ACC112 (cell line): Measurements from ENCODE around the gene SLMAP.

Experiments
- H2AFZ ChIP-seq: fragments of 200-600 bp; sonication (generic); one replicate; pipeline ENCODE4 v1.6.0; 2017; ENCODE audit warnings: antibody characterized with exemption, low read length; ENCODE audit not compliant: unreplicated experiment
- H3K27ac ChIP-seq: fragments of 200-600 bp; sonication (generic); 2 replicates; pipeline ENCODE4 v1.5.1; 2014; ENCODE audit warnings: low read depth, mild to moderate bottlenecking, antibody characterized with exemption, low read length, moderate library complexity
- H3K27me3 ChIP-seq: fragments of 200-600 bp; sonication (generic); 2 replicates; pipeline ENCODE4 v1.6.1; 2014; ENCODE audit warnings: mild to moderate bottlenecking, antibody characterized with exemption, low read length, moderate library complexity, mixed read lengths; ENCODE audit not compliant: insufficient read depth
- H3K36me3 ChIP-seq: fragments of 200-600 bp; sonication (generic); 2 replicates; pipeline ENCODE4 v1.6.1; 2016; ENCODE audit warnings: mild to moderate bottlenecking, antibody characterized with exemption, low read length, moderate library complexity, mixed read lengths; ENCODE audit not compliant: insufficient read depth
- H3K4me1 ChIP-seq: fragments of 200-600 bp; sonication (generic); one replicate; pipeline ENCODE4 v1.6.1; 2016; ENCODE audit warnings: low read length, mixed read lengths; ENCODE audit not compliant: insufficient read depth, unreplicated experiment, control insufficient read depth
- H3K4me3 ChIP-seq: fragments of 200-600 bp; sonication (generic); 2 replicates; pipeline ENCODE4 v1.5.1; 2014; ENCODE audit warnings: mild to moderate bottlenecking, low read depth, low read length
- H3K79me2 ChIP-seq: fragments of 200-600 bp; sonication (generic); one replicate; pipeline ENCODE4 v1.6.0; 2016; ENCODE audit warnings: low read length; ENCODE audit not compliant: control insufficient read depth, unreplicated experiment, insufficient read depth

SLMAP gene

GRCh38 chr3:57971975-57972374 lies 215.9 kb downstream of the SLMAP start:
- Histone ChIP-seq H3K36me3 (no peaks in the 10 kb centered on the region), H3K27ac (no peak overlapping the region), H3K27me3 (no peaks in the 10 kb centered on the region), H3K79me2 (no peaks in the 10 kb centered on the region), H2AFZ (no peak overlapping the region), H3K4me1 (peaks cover 41% of the 10 kb centered on the region), H3K4me3 (no peak overlapping the region)

DNA sequence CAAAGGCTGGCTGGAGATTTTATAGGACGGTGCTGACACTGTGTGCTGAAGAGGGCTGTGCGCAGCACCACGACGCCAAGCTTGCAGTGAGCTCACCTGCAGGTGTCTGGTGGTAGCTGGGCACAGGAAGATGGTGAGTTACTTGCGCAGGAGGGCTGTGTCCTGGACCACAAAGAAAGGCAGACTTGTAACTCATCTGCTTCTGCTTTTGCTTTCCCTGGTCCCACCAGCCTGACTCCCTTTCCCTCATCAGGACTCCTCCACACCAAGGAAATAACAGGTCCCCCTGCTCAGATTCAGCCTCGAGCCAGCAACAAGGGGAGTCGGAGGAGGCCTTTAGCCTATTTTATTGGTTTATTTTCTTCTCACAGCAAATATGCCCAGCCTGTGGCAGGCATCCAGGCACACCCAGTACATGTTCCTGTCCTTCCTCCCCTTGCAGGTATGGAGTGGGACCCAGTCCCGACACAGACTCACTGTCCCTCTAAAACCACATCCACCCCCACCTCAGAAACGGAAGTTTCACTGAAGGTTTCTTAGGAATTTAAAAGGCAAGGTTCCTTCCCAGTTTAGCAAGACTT lies 216.5 kb downstream of the SLMAP start:
- Histone ChIP-seq H3K27me3 (no peaks in the 10 kb centered on the region), H3K4me1 (peaks cover 41% of the 10 kb centered on the region), H3K36me3 (no peaks in the 10 kb centered on the region), H3K27ac (no peak overlapping the region), H2AFZ (no peak overlapping the region), H3K79me2 (no peaks in the 10 kb centered on the region), H3K4me3 (no peak overlapping the region)

DNA sequence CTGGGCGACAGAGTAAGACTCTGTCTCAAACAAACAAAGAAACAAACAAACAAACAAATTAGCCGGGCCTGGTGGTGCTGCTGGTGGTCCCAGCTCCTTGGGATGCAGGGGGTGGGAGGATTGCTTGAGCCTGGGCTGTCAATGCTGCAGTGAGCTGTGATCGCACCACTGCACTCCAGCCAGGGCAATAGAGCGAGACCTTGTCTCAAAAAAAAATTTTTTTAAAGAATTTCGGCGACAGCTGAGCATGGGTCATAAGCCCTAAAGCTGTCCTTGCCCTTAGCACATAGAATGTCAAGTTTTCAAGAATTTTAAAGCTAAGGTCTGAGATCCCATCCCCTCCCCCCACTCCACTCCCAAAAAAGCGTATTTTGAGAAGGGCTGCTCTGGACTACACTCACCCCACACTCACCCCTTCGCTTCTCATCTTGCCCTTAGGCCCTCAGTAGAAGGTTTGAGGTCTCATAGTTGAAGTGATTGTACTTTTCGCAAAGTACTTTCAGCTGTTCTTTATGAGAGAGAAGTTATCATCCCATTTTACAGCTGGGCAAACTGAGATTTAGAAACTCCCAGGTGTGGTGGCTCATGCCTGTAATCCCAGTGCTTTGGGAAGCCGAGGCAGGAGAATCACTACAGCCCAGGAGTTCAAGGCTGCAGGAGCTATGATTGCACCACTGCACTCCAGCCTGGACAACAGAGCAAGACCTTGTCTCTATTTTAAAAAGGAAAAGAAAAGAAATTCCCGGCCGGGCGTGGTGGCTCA lies 217.8 kb downstream of the SLMAP start:
- no peak overlapping the region for H3K27ac ChIP-seq
- no peak overlapping the region for H3K4me3 ChIP-seq
- peaks cover 53% of the 10 kb centered on the region for H3K4me1 ChIP-seq
- no peak overlapping the region for H2AFZ ChIP-seq
- H3K79me2 ChIP-seq, result no peaks in the 10 kb centered on the region
- no peaks in the 10 kb centered on the region for H3K27me3 ChIP-seq
- no peaks in the 10 kb centered on the region for H3K36me3 ChIP-seq

GRCh38 chr3:57974796-57975388 lies 218.8 kb downstream of the SLMAP start:
- no peaks in the 10 kb centered on the region for H3K36me3 ChIP-seq
- no peaks in the 10 kb centered on the region for H3K27me3 ChIP-seq
- peaks cover 44% of the 10 kb centered on the region for H3K4me1 ChIP-seq
- no peak overlapping the region for H3K4me3 ChIP-seq
- peak overlapping the region; percentile 67 for H3K27ac ChIP-seq
- no peak overlapping the region for H2AFZ ChIP-seq
- H3K79me2 ChIP-seq, result no peaks in the 10 kb centered on the region

- Histone ChIP-seq H3K4me3 (no peak overlapping the region), H3K4me1 (peaks cover 42% of the 10 kb centered on the region), H3K79me2 (no peaks in the 10 kb centered on the region), H2AFZ (peak overlapping the region; percentile 35), H3K27ac (0 out of 2 replicates have a peak overlapping the region, but pooled peaks have one; percentile 10), H3K27me3 (no peaks in the 10 kb centered on the region), H3K36me3 (no peaks in the 10 kb centered on the region)
These were observed 221.7 kb downstream of the SLMAP start for GRCh38 chr3:57977818-57978235.

DNA sequence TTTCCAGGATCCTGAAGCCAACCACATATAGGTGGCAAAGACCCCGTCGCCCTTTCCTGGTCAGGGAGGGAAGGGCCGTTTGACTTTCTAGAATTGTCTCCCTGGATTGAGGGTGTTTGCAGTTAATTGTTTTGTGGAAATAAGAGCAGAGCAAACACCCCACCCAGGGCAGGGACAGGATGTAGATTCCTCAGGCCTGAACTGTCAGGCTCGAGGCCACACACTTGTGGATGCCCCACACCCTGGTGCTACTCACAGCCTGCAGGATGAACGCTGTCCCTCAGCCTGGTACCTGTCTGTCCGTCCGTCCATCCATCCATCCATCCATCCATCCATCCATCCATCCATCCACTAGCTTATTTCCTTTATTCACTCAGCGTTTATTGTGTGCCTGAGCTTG lies 222.2 kb downstream of the SLMAP start:
- 0 out of 2 replicates have a peak overlapping the region, but pooled peaks have one; percentile 10 for H3K27ac ChIP-seq
- peak overlapping the region; percentile 35 for H2AFZ ChIP-seq

More for the DNA sequence above, 222.2 kb downstream of the SLMAP start:
- H3K4me3 ChIP-seq, result no peak overlapping the region
- no peaks in the 10 kb centered on the region for H3K79me2 ChIP-seq
- H3K4me1 ChIP-seq, result peaks cover 43% of the 10 kb centered on the region
- H3K36me3 ChIP-seq, result no peaks in the 10 kb centered on the region
- no peaks in the 10 kb centered on the region for H3K27me3 ChIP-seq
